ENCODE data around the gene MEGF6. TPM values are rescaled to one million over a fixed set of nuclear protein-coding genes. Genes with fewer than 3 reads are reported as not detected.

MEGF6 gene
- total and polyA plus RNA-seq, 4 donors = 53.7 to 332 (median 157) TPM

DNA sequence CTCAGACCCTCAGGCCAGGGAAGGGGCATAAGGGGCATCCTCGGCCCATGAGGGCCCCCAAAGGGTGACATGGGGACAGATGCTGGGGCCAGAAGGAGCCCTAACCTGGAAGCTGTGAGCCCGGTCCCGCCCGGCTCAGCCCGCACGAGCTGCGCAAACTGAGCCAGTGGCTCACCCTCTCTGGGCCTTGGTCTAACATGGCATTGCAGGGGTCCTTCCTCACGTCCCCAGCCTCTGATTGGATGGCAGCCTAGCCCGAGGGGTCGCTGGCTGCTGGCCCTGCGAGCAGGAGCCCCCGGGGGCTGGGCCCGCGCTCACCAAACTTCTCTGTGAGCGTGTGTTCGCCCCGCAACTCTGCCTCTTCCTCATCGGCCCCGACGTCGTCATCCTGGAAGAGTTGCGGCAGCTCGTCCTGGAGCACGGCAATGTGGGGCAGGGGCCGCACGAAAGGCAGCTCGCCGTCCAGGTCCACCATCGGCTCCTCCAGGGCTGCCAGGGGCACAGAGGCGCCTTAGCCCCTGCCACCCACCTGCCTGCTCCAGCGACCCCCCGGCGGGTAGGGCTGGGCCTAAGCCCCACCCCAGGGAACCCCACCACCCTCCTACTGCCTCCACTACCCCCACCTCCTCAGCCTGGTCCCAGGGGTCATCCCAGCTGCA, 102.4 kb downstream of the MEGF6 start:
- 91 to 93% methylated on average over 33 of the region's 33 CpGs for WGBS, 2 donors
- ATAC-seq (ENCODE audit: low FRiP score) (no peak), DNase-seq (no peak)
- Histone ChIP-seq H3K9me3 (ENCODE audit: control insufficient read depth, low read length) (no peaks in the 10 kb centered on the region), H3K4me1 (ENCODE audit: control insufficient read depth in 1 of 2, insufficient read depth in 2 of 2, low read length in 2 of 2) (no peaks in the 10 kb centered on the region), H3K4me3 (ENCODE audit: low read length in 2 of 2) (no peak overlapping the region), H3K36me3 (ENCODE audit: control insufficient read depth in 1 of 2, insufficient read depth in 2 of 2, low read length in 1 of 2) (no peaks in the 10 kb centered on the region), H3K27ac (ENCODE audit: low read depth in 1 of 2, low read length in 2 of 2) (no peak overlapping the region), H3K27me3 (ENCODE audit: control insufficient read depth in 1 of 2, insufficient read depth in 2 of 2, low read length in 1 of 2) (no peaks in the 10 kb centered on the region)
- intact Hi-C loops (cut with DNase I) = no loop called here

DNA sequence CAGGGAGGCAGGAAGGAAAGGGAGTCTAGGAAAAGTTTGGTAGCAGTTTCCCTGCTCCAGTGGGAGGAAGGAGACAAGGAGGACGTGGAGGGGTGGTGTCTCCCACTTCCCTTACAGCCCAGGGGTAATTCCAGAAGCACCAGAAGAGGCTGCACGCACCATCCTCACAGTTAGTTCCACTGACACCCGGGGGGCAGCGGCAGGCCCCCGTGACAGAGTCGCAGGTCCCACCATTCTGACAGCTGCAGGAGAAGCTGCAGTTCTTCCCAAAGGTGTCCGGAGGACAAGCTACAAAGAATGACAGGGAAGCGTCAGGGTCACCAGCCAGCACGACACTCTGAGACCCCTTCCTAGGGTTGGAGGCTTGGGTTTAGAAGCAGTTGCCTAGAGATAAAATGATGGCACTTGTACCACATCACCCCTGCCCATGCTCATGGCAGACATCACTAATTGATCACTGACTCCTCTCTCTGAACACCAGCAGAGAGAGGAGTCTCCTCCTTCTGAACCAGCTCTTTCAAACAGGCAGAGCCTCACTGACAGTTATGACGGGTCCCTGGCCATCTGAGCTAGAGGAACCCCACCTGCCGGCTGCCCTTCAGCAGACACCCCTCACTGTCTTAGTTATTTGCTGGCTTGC, 103.6 kb downstream of the MEGF6 start:
- H3K27ac ChIP-seq (ENCODE audit: low read depth in 1 of 2, low read length in 2 of 2) = no peak overlapping the region
- intact Hi-C loops (cut with DNase I) = no loop called here
- H3K4me3 ChIP-seq (ENCODE audit: low read length in 2 of 2) = no peak overlapping the region
- 91 to 92% methylated on average over 11 of the region's 11 CpGs for WGBS, 2 donors
- H3K36me3 ChIP-seq (ENCODE audit: control insufficient read depth in 1 of 2, insufficient read depth in 2 of 2, low read length in 1 of 2) = no peaks in the 10 kb centered on the region
- DNase-seq (no peak), ATAC-seq (ENCODE audit: low FRiP score) (no peak)
- H3K27me3 ChIP-seq (ENCODE audit: control insufficient read depth in 1 of 2, insufficient read depth in 2 of 2, low read length in 1 of 2) = no peaks in the 10 kb centered on the region
- no peaks in the 10 kb centered on the region for H3K9me3 ChIP-seq (ENCODE audit: control insufficient read depth, low read length)
- H3K4me1 ChIP-seq (ENCODE audit: control insufficient read depth in 1 of 2, insufficient read depth in 2 of 2, low read length in 2 of 2) = no peaks in the 10 kb centered on the region

- Histone ChIP-seq H3K4me3 (ENCODE audit: low read length in 2 of 2) (no peak overlapping the region), H3K4me1 (ENCODE audit: control insufficient read depth in 1 of 2, insufficient read depth in 2 of 2, low read length in 2 of 2) (no peaks in the 10 kb centered on the region), H3K27ac (ENCODE audit: low read depth in 1 of 2, low read length in 2 of 2) (no peak overlapping the region), H3K9me3 (ENCODE audit: control insufficient read depth, low read length) (no peaks in the 10 kb centered on the region), H3K27me3 (ENCODE audit: control insufficient read depth in 1 of 2, insufficient read depth in 2 of 2, low read length in 1 of 2) (no peaks in the 10 kb centered on the region), H3K36me3 (ENCODE audit: control insufficient read depth in 1 of 2, insufficient read depth in 2 of 2, low read length in 1 of 2) (no peaks in the 10 kb centered on the region)
- DNase-seq = no peak
- intact Hi-C loops (cut with DNase I) = no loop called here
- ATAC-seq (ENCODE audit: low FRiP score) = no peak
- 85 to 90% methylated on average over 7 of the region's 7 CpGs for WGBS, 2 donors
Observed at GRCh38 chr1:3506943-3507342, 104.4 kb downstream of the MEGF6 start.

GRCh38 chr1:3506041-3506440, 105.3 kb downstream of the MEGF6 start:
- Histone ChIP-seq H3K27me3 (ENCODE audit: control insufficient read depth in 1 of 2, insufficient read depth in 2 of 2, low read length in 1 of 2) (no peaks in the 10 kb centered on the region), H3K4me3 (ENCODE audit: low read length in 2 of 2) (no peak overlapping the region), H3K4me1 (ENCODE audit: control insufficient read depth in 1 of 2, insufficient read depth in 2 of 2, low read length in 2 of 2) (no peaks in the 10 kb centered on the region), H3K36me3 (ENCODE audit: control insufficient read depth in 1 of 2, insufficient read depth in 2 of 2, low read length in 1 of 2) (no peaks in the 10 kb centered on the region), H3K9me3 (ENCODE audit: control insufficient read depth, low read length) (no peaks in the 10 kb centered on the region), H3K27ac (ENCODE audit: low read depth in 1 of 2, low read length in 2 of 2) (no peak overlapping the region)
- 89 to 91% methylated on average over 11 to 15 of the region's 15 CpGs for WGBS, 2 donors
- DNase-seq = no peak
- intact Hi-C loops (cut with DNase I) = no loop called here
- ATAC-seq (ENCODE audit: low FRiP score) = no peak

DNA sequence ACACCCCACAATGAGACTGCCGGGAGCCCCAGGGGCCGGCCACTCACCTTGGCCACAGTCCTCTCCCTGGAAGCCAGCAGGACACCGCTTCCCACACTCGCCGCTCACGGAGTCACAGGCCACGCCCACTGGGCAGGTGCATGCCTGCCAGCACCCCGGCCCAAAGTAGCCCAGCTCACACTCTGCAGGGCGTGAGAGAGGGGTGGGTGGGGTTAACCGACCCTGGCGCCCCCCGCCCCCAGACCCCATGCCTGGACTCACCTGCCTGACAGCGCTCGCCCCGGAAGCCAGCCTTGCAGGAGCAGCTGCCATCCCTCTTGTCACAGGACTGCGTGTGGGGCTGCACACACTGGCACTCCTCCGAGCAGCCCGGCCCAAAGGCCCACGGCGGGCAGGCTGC, 106.1 kb downstream of the MEGF6 start:
- Histone ChIP-seq H3K27me3 (ENCODE audit: control insufficient read depth in 1 of 2, insufficient read depth in 2 of 2, low read length in 1 of 2) (no peaks in the 10 kb centered on the region), H3K27ac (ENCODE audit: low read depth in 1 of 2, low read length in 2 of 2) (no peak overlapping the region), H3K4me3 (ENCODE audit: low read length in 2 of 2) (no peak overlapping the region), H3K4me1 (ENCODE audit: control insufficient read depth in 1 of 2, insufficient read depth in 2 of 2, low read length in 2 of 2) (no peaks in the 10 kb centered on the region), H3K9me3 (ENCODE audit: control insufficient read depth, low read length) (no peaks in the 10 kb centered on the region), H3K36me3 (ENCODE audit: control insufficient read depth in 1 of 2, insufficient read depth in 2 of 2, low read length in 1 of 2) (peaks cover 0 to 3% of the 10 kb centered on the region in 2 donors)
- ATAC-seq (ENCODE audit: low FRiP score) (no peak), DNase-seq (no peak)
- intact Hi-C loops (cut with DNase I) = no loop called here
- 77 to 78% methylated on average over 20 of the region's 20 CpGs for WGBS, 2 donors

GRCh38 chr1:3504822-3505153, 106.5 kb downstream of the MEGF6 start:
- no peaks in the 10 kb centered on the region for H3K27me3 ChIP-seq (ENCODE audit: control insufficient read depth in 1 of 2, insufficient read depth in 2 of 2, low read length in 1 of 2)
- H3K4me3 ChIP-seq (ENCODE audit: low read length in 2 of 2) = no peak overlapping the region
- no peak overlapping the region for H3K27ac ChIP-seq (ENCODE audit: low read depth in 1 of 2, low read length in 2 of 2)
- H3K4me1 ChIP-seq (ENCODE audit: control insufficient read depth in 1 of 2, insufficient read depth in 2 of 2, low read length in 2 of 2) = no peaks in the 10 kb centered on the region
- WGBS, 2 donors = 66 to 71% methylated on average over 6 to 7 of the region's 7 CpGs
- H3K9me3 ChIP-seq (ENCODE audit: control insufficient read depth, low read length) = no peaks in the 10 kb centered on the region
- intact Hi-C loops (cut with DNase I) = no loop called here
- DNase-seq (peak in 1 of 2 donors; percentile 78), ATAC-seq (ENCODE audit: low FRiP score) (peak; percentile 24)
- H3K36me3 ChIP-seq (ENCODE audit: control insufficient read depth in 1 of 2, insufficient read depth in 2 of 2, low read length in 1 of 2) = peaks cover 0 to 3% of the 10 kb centered on the region in 2 donors

- Histone ChIP-seq H3K9me3 (ENCODE audit: control insufficient read depth, low read length) (no peaks in the 10 kb centered on the region), H3K4me3 (ENCODE audit: low read length in 2 of 2) (no peak overlapping the region), H3K27me3 (ENCODE audit: control insufficient read depth in 1 of 2, insufficient read depth in 2 of 2, low read length in 1 of 2) (no peaks in the 10 kb centered on the region), H3K4me1 (ENCODE audit: control insufficient read depth in 1 of 2, insufficient read depth in 2 of 2, low read length in 2 of 2) (no peaks in the 10 kb centered on the region), H3K36me3 (ENCODE audit: control insufficient read depth in 1 of 2, insufficient read depth in 2 of 2, low read length in 1 of 2) (peaks cover 0 to 3% of the 10 kb centered on the region in 2 donors), H3K27ac (ENCODE audit: low read depth in 1 of 2, low read length in 2 of 2) (no peak overlapping the region)
- intact Hi-C loops (cut with DNase I) = no loop called here
- WGBS, 2 donors = 42 to 46% methylated on average over 31 of the region's 31 CpGs
- peak; percentile 74 for ATAC-seq (ENCODE audit: low FRiP score)
- DNase-seq = peak; percentile 95 to 96
Observed at GRCh38 chr1:3504151-3504821, 107.0 kb downstream of the MEGF6 start.

GRCh38 chr1:3503525-3503886, 107.8 kb downstream of the MEGF6 start:
- Histone ChIP-seq H3K36me3 (ENCODE audit: control insufficient read depth in 1 of 2, insufficient read depth in 2 of 2, low read length in 1 of 2) (peaks cover 0 to 3% of the 10 kb centered on the region in 2 donors), H3K27ac (ENCODE audit: low read depth in 1 of 2, low read length in 2 of 2) (no peak overlapping the region), H3K9me3 (ENCODE audit: control insufficient read depth, low read length) (no peaks in the 10 kb centered on the region), H3K27me3 (ENCODE audit: control insufficient read depth in 1 of 2, insufficient read depth in 2 of 2, low read length in 1 of 2) (no peaks in the 10 kb centered on the region), H3K4me3 (ENCODE audit: low read length in 2 of 2) (no peak overlapping the region), H3K4me1 (ENCODE audit: control insufficient read depth in 1 of 2, insufficient read depth in 2 of 2, low read length in 2 of 2) (no peaks in the 10 kb centered on the region)
- DNase-seq (no peak), ATAC-seq (ENCODE audit: low FRiP score) (no peak)
- 81 to 82% methylated on average over 8 of the region's 8 CpGs for WGBS, 2 donors
- intact Hi-C loops (cut with DNase I) = no loop called here
